GM23248 (cell line): ENCODE measurements around the gene CTNNA2. TPM values are rescaled to one million over a fixed set of nuclear protein-coding genes. Genes with fewer than 3 reads are reported as not detected.

Source experiments
- DNase-seq: peaks from one replicate; pipeline ENCODE4 v3.0.0-alpha.2; 2015
- H2AFZ ChIP-seq: fragments of 200-600 bp; sonication (generic); 2 replicates; pipeline ENCODE4 v1.6.1; 2016; ENCODE audit warnings: antibody characterized with exemption
- H3F3A ChIP-seq: fragments of 200-600 bp; sonication (generic); 2 replicates; pipeline ENCODE4 v1.6.1; 2016; ENCODE audit warnings: mild to moderate bottlenecking, antibody characterized with exemption, mixed run types; ENCODE audit not compliant: insufficient read depth
- H3K27ac ChIP-seq: fragments of 200-600 bp; sonication (generic); 2 replicates; pipeline ENCODE4 v1.5.1; 2016; ENCODE audit warnings: mild to moderate bottlenecking
- H3K27me3 ChIP-seq: fragments of 200-600 bp; sonication (generic); replicated peaks from 2 replicates; pipeline ENCODE4 v1.6.1; 2016; ENCODE audit warnings: mild to moderate bottlenecking; ENCODE audit not compliant: insufficient read depth
- H3K36me3 ChIP-seq: fragments of 200-600 bp; sonication (generic); 2 replicates; pipeline ENCODE4 v1.6.1; 2016; ENCODE audit warnings: low read depth, mild to moderate bottlenecking
- H3K4me1 ChIP-seq: fragments of 200-600 bp; sonication (generic); 2 replicates; pipeline ENCODE4 v1.6.1; 2016; ENCODE audit warnings: mild to moderate bottlenecking; ENCODE audit not compliant: insufficient read depth
- H3K4me2 ChIP-seq: fragments of 200-600 bp; sonication (generic); one replicate; pipeline ENCODE4 v1.6.1; 2016; ENCODE audit warnings: mild to moderate bottlenecking; ENCODE audit not compliant: unreplicated experiment
- H3K4me3 ChIP-seq: fragments of 200-600 bp; sonication (generic); 2 replicates; pipeline ENCODE4 v1.5.1; 2016; ENCODE audit warnings: mild to moderate bottlenecking
- H3K79me2 ChIP-seq: fragments of 200-600 bp; sonication (generic); 2 replicates; pipeline ENCODE4 v1.6.1; 2016; ENCODE audit warnings: mild to moderate bottlenecking; ENCODE audit not compliant: insufficient read depth
- H3K9ac ChIP-seq: fragments of 200-600 bp; sonication (generic); 2 replicates; pipeline ENCODE4 v1.6.1; 2016; ENCODE audit warnings: mild to moderate bottlenecking
- H3K9me2 ChIP-seq: fragments of 200-600 bp; sonication (generic); 2 replicates; pipeline ENCODE4 v1.6.1; 2016; ENCODE audit warnings: mixed run types, mild to moderate bottlenecking, moderate library complexity; ENCODE audit not compliant: insufficient read depth
- H3K9me3 ChIP-seq: fragments of 200-600 bp; sonication (generic); one replicate; pipeline ENCODE4 v1.6.1; 2017; ENCODE audit warnings: low read depth
- H4K20me1 ChIP-seq: fragments of 200-600 bp; sonication (generic); 2 replicates; pipeline ENCODE4 v1.6.0; 2016; ENCODE audit not compliant: insufficient read depth
- EZH2 ChIP-seq: fragments of 200-600 bp; sonication (generic); IDR thresholded peaks from 2 replicates; pipeline ENCODE4 v1.6.1; 2018; ENCODE audit warnings: antibody characterized with exemption, mild to moderate bottlenecking; ENCODE audit not compliant: insufficient read depth, poor library complexity, severe bottlenecking
- EZH2phosphoT487 ChIP-seq: fragments of 200-600 bp; sonication (generic); IDR thresholded peaks from 2 replicates; pipeline ENCODE4 v1.6.1; 2018; ENCODE audit warnings: antibody characterized with exemption, moderate library complexity, mild to moderate bottlenecking, low read depth; ENCODE audit not compliant: insufficient read depth
- WGBS, 2 experiments: methylation state at CpG; one replicate each; pipeline ENCODE4 v1.1.6; 2015 to 2017; ENCODE audit warnings: low lambda C conversion rate in 2 of 2, low coverage in 1 of 2; ENCODE audit errors: missing lambda C conversion rate in 2 of 2; 5-methylcytosine and 5-hydroxymethylcytosine counted together
- in situ Hi-C: fragments of 300-500 bp; cut with MboI; formaldehyde crosslinking; loops from 2 replicates; pipeline ENCODE4 v1.15.0; 2020
- polyA plus RNA-seq: library from polyadenylated mRNA; unstranded; fragments of >200 nt; fragmentation: Nextera tagmentation; extraction: Ambion mirVana; gene quantifications from 2 replicates; pipeline ENCODE4 v1.2.1, GENCODE V29; 2016
- total RNA-seq: library from RNA; depleted of rRNA; stranded (reverse); fragments of >200 nt; shearing (Covaris generic); gene quantifications from 2 replicates; pipeline ENCODE4 v1.2.3, GENCODE V29; 2014

Gene CTNNA2
- total and polyA plus RNA-seq, 2 experiments from 2014 or later: not detected

DNA sequence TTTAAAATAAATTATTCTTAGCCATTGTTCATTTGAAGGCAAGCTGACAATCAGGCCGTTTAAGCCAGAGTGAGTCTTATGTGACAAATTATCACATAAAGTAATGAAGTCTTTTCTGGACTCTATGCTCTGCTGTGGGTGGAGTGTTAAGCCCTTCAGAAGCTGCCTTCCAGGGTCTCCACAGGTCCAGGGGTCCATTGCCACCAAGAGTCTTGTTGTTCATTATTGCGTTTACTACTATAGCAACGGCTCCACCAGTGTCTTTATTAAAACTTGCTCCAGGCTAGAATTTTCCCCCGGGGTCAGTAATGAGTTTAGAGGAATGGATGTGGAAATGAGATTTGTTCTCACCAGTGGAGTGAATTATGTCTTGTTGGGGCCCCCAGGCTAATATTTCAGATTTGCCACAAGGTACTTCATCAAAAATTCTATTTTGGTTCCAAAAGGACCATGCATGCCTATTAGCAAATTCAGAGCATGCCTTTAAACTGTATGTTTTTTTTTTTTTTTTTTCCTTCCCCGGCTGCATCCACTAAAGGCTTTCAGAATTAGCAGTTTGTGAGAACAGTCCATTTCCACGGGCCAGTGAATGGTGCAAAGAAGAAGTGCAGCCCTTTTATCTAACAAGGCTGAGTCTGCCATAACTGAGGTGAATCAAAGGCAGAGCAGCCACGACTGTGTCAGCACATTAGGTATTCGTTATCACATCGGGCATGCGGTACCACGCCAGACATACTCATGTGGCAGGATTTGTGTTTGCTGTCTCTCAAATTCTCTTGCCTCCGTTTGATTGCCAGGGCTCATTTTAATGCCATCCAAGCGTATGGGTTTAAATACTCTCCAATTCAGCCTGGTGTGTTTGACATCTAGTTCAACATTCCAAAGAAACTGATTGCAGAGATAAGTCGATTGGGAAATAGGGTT is 817.9 kb downstream of the CTNNA2 start:
- in situ Hi-C loops: no loop called here
- TF ChIP-seq EZH2phosphoT487 (no peak), EZH2 (no peak)
- H2AFZ ChIP-seq: no peak overlapping the region
- H3K27ac ChIP-seq: no peak overlapping the region
- DNase-seq: no peak
- no peaks in the 10 kb centered on the region for H4K20me1 ChIP-seq
- no peak overlapping the region for H3K4me2 ChIP-seq
- no peaks in the 10 kb centered on the region for H3K9me2 ChIP-seq
- H3K4me3 ChIP-seq: no peak overlapping the region
- no peaks in the 10 kb centered on the region for H3K79me2 ChIP-seq
- no peaks in the 10 kb centered on the region for H3K9me3 ChIP-seq
- H3K27me3 ChIP-seq: no peaks in the 10 kb centered on the region
- no peaks in the 10 kb centered on the region for H3F3A ChIP-seq
- WGBS, 2 experiments: 38% methylated on average over 14 of the region's 14 CpGs
- no peaks in the 10 kb centered on the region for H3K4me1 ChIP-seq
- no peaks in the 10 kb centered on the region for H3K36me3 ChIP-seq
- H3K9ac ChIP-seq: no peak overlapping the region

DNA sequence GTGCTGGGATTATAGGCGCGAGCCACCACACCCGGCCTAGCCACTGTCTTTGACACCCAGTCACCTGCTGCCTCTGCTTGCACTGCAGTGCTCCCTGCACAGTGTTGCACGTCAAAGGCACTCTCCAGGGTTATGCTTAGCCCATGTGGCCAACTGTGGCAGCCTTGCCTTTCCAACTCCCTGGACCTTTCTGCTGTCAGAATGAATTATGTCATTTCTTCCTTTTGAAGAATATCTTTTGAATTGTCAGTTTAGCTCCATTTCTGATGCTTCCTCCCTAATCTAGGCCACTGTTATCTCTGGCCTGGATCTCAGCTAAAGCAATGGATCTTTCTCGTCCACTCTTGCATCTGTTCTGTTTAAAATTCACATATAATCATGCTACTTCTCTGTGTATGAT is 821.0 kb downstream of the CTNNA2 start:
- no peaks in the 10 kb centered on the region for H3K36me3 ChIP-seq
- no peak overlapping the region for H3K4me3 ChIP-seq
- no peaks in the 10 kb centered on the region for H4K20me1 ChIP-seq
- no peak overlapping the region for H3K9ac ChIP-seq
- DNase-seq: no peak
- in situ Hi-C loops: no loop called here
- H3K4me1 ChIP-seq: no peaks in the 10 kb centered on the region
- H3F3A ChIP-seq: no peaks in the 10 kb centered on the region
- H2AFZ ChIP-seq: no peak overlapping the region
- H3K9me3 ChIP-seq: no peaks in the 10 kb centered on the region
- no peaks in the 10 kb centered on the region for H3K79me2 ChIP-seq
- no peaks in the 10 kb centered on the region for H3K27me3 ChIP-seq
- no peak overlapping the region for H3K4me2 ChIP-seq
- no peak for TF ChIP-seq EZH2phosphoT487
- no peak for TF ChIP-seq EZH2
- H3K27ac ChIP-seq: no peak overlapping the region
- WGBS, 2 experiments: 31 to 51% methylated on average over 5 of the region's 5 CpGs
- H3K9me2 ChIP-seq: no peaks in the 10 kb centered on the region

DNA sequence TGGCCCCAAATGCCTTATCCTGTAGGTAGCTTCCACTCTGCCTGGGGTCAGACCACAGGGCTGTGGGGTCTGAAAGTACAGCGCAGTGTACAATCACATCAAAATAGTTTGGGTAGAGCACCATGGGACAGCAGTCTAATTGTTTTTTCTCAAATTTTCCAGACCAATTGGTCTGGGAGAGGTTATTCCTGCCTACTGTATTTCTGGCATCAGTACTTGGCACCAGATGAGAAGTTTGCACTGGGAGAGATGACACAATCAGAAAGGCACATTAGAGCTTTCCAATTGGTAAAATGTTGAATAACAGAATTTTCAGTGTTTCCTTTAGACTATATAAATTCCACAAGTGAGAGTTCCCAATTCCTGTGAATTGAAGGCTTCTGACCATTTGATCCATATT is 822.6 kb downstream of the CTNNA2 start:
- Histone ChIP-seq H2AFZ (no peak overlapping the region), H3K9ac (no peak overlapping the region), H3K27me3 (no peaks in the 10 kb centered on the region), H3K9me2 (no peaks in the 10 kb centered on the region), H3K4me3 (no peak overlapping the region), H4K20me1 (no peaks in the 10 kb centered on the region), H3K4me2 (no peak overlapping the region), H3F3A (no peaks in the 10 kb centered on the region), H3K27ac (no peak overlapping the region), H3K36me3 (no peaks in the 10 kb centered on the region), H3K9me3 (no peaks in the 10 kb centered on the region), H3K79me2 (no peaks in the 10 kb centered on the region), H3K4me1 (no peaks in the 10 kb centered on the region)
- WGBS, 2 experiments: 41 to 60% methylated on average over 1 of the region's 1 CpG
- in situ Hi-C loops: no loop called here
- TF ChIP-seq EZH2: no peak
- no peak for TF ChIP-seq EZH2phosphoT487
- no peak for DNase-seq

- DNase-seq: no peak
- Histone ChIP-seq H3K4me2 (no peak overlapping the region), H3K9me3 (no peaks in the 10 kb centered on the region), H3K27me3 (no peaks in the 10 kb centered on the region), H3K9me2 (no peaks in the 10 kb centered on the region), H3K4me3 (no peak overlapping the region), H3K79me2 (no peaks in the 10 kb centered on the region), H3K9ac (no peak overlapping the region), H2AFZ (no peak overlapping the region), H3K36me3 (no peaks in the 10 kb centered on the region), H3F3A (no peaks in the 10 kb centered on the region), H3K27ac (no peak overlapping the region), H3K4me1 (no peaks in the 10 kb centered on the region), H4K20me1 (no peaks in the 10 kb centered on the region)
- WGBS, 2 experiments: 2 to 8% methylated on average over 2 of the region's 2 CpGs
- in situ Hi-C loops: no loop called here
- TF ChIP-seq EZH2: no peak
- no peak for TF ChIP-seq EZH2phosphoT487
These were observed 825.9 kb downstream of the CTNNA2 start for GRCh38 chr2:80338794-80339193.
